ENCODE measurements around the gene LRRC28.

DNA sequence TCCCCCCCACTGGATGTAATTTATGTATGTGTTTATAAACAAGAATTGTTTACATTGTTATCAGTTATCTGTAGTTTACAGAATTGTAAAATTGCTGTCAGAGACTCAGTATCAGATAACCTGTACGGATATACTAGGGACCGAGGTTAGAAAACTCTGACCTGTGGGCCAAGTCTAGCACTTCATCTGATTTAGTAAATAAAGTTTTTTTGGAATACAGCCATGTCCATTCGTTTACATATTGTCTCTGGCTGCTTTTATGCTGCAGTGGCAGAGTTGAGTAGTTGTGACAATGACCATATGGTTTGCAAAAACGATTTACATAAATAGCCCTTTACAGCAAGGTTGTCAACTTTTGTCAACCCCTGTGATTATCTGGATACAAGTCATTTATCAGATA, 52.6 kb downstream of the LRRC28 start:
- TF ChIP-seq, protein P1, sequence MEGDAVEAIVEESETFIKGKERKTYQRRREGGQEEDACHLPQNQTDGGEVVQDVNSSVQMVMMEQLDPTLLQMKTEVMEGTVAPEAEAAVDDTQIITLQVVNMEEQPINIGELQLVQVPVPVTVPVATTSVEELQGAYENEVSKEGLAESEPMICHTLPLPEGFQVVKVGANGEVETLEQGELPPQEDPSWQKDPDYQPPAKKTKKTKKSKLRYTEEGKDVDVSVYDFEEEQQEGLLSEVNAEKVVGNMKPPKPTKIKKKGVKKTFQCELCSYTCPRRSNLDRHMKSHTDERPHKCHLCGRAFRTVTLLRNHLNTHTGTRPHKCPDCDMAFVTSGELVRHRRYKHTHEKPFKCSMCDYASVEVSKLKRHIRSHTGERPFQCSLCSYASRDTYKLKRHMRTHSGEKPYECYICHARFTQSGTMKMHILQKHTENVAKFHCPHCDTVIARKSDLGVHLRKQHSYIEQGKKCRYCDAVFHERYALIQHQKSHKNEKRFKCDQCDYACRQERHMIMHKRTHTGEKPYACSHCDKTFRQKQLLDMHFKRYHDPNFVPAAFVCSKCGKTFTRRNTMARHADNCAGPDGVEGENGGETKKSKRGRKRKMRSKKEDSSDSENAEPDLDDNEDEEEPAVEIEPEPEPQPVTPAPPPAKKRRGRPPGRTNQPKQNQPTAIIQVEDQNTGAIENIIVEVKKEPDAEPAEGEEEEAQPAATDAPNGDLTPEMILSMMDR (IDR thresholded peaks at IDR 0.05; ENCODE audit: insufficient read depth, low read length), result no peak
- TF ChIP-seq POLR2AphosphoS5 (IDR thresholded peaks at IDR 0.05; ENCODE audit: low read depth) (no peak), GABPA (IDR thresholded peaks at IDR 0.05; ENCODE audit: low read depth) (no peak), SPI1 (IDR thresholded peaks at IDR 0.05; ENCODE audit: borderline replicate concordance, low read depth) (no peak)
- TF ChIP-seq, protein P2, sequence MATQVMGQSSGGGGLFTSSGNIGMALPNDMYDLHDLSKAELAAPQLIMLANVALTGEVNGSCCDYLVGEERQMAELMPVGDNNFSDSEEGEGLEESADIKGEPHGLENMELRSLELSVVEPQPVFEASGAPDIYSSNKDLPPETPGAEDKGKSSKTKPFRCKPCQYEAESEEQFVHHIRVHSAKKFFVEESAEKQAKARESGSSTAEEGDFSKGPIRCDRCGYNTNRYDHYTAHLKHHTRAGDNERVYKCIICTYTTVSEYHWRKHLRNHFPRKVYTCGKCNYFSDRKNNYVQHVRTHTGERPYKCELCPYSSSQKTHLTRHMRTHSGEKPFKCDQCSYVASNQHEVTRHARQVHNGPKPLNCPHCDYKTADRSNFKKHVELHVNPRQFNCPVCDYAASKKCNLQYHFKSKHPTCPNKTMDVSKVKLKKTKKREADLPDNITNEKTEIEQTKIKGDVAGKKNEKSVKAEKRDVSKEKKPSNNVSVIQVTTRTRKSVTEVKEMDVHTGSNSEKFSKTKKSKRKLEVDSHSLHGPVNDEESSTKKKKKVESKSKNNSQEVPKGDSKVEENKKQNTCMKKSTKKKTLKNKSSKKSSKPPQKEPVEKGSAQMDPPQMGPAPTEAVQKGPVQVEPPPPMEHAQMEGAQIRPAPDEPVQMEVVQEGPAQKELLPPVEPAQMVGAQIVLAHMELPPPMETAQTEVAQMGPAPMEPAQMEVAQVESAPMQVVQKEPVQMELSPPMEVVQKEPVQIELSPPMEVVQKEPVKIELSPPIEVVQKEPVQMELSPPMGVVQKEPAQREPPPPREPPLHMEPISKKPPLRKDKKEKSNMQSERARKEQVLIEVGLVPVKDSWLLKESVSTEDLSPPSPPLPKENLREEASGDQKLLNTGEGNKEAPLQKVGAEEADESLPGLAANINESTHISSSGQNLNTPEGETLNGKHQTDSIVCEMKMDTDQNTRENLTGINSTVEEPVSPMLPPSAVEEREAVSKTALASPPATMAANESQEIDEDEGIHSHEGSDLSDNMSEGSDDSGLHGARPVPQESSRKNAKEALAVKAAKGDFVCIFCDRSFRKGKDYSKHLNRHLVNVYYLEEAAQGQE (IDR thresholded peaks at IDR 0.05; ENCODE audit: insufficient replicate concordance, low read depth), result no peak
